Activated naive CD4-positive, alpha-beta T cell (primary cell): ENCODE data around the gene PRUNE2.

Experiments used
- DNase-seq, 4 experiments: peaks; one replicate each; lab custom pipeline; 2025; lab: John Stamatoyannopoulos, UW

The PRUNE2 gene

DNA sequence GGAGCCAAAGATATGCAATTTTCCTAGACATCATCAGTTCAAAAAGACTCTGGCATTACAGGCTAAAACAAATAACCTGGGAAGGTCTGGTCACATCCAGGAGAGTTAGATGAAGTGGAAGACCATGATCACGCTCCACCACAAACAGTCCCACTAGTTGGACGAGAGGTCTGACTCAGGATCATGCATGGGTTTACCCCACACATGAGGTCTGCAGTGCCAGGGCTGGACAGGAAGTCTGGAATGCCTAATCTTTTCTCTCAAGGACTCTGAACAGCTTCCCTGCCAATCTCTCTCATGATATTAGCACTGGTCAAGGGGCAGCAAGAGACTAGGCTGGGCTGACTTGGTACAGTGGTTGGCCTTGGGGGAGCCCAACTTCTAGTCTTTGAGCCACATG is 7.1 kb downstream of the PRUNE2 start:
- DNase-seq = no peak

DNA sequence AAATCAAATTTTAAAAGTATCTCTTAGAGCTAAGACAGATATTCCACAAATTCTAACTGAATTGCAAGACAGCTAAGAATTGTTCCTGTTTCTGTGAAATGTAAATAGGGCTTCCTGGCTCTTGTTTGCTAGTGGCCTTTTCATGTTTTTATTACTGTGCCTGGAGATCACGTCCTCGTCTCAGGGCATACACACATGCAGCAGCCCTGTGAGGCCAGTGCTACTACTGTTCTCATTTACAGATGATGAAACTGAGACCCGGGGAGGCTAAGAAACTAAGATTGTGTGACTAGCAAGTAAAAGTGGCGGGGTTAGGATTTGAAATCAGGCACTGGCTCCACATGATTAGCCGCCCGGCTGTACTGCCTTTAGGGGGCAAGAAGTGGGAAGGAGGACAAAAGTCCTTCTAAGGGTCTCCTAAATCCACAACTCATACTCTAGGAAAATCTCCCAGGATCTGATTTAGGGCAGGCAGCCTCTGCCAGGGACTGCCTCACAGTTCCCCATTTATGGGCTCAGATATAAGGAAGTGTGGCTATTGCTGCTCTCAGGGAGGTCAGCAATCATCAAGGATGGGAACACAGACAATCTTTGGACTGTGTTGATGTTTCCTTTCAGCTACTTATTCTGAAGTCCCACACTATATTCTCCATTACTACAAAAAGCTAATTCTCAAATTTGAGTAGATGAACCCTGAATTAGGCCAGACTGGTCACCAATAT is 7.9 kb downstream of the PRUNE2 start:
- no peak for DNase-seq

DNA sequence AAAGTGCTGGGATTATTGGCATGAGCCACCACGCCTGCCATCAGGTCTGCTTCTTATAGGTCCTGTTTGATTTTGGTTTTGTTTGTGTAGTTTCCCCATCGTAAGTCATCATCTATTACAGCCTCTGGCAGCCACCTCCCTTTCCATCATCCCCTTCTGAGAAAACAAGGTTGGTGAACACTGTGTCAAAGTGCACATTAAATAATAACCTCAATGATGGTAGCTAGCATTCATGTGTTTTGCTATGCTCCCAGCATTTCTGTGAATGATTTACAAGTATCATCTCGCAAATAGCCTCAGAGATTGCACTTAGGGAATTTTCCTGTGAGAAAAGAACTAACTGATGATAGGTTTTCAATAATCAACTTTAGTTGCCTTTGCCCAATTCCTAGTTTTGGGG is 9.9 kb downstream of the PRUNE2 start:
- DNase-seq = no peak

DNA sequence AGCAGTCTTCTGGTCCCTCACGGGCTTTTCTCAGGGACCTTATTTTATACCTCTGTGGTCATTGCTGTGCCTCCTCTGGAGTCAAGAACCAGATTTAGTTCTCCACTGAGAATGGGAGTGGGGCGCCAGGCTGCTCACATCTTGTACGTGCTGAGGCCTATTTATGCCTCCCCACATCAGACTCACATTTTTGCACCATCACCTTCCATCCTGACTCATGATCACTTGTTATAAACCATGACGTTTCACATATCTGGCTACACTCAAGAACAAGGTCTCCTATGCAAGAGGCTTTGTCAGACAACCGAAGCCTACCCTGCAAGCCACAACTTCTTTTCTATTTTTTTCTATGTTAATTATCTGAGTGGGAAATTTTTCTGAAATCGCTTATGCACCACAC is 10.7 kb downstream of the PRUNE2 start:
- no peak for DNase-seq

DNA sequence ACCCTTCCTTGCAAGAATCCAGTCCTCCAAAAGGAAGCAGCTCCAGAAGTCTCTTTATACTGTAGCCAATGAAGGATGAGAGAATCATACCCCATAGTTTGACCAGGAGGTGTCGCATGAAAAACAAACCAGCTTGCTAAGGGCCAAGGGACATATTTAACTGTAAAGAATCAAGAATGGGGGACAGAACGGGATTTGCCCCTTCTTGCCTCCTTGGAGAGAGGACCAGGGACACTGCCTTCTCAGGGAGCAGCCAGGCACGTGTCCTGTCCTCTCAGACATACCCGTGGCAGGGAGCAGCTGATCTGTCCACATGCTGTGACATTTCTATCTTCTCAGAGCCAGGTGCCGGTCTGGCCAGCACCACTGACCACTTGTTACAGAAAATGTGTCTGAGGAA is 11.7 kb downstream of the PRUNE2 start:
- no peak for DNase-seq

DNA sequence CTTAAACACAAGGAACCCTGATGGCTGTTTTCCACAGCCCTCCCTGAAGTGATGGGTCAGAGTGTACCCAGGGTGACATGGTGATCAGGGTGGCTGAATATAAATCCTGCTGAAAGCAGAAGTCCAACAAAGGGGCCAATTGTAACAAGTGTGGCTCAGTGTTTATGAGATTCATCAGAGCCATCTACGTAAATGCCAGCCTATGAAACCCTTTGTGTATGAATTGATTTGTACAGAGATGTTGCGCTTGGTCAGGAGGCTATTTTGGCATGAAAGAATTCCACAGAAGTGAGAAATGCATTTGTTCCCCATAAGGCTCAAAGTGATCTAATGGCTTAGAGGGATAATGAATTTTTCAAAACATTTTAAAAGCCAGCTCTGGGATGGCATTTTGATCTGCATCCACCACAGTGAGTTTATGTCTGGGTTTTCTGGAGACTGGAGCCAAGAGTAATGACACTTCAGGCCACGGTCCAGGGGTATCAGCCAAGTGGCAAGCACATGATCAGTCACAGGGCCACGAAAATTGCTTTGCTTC is 12.4 kb downstream of the PRUNE2 start:
- DNase-seq = no peak

DNA sequence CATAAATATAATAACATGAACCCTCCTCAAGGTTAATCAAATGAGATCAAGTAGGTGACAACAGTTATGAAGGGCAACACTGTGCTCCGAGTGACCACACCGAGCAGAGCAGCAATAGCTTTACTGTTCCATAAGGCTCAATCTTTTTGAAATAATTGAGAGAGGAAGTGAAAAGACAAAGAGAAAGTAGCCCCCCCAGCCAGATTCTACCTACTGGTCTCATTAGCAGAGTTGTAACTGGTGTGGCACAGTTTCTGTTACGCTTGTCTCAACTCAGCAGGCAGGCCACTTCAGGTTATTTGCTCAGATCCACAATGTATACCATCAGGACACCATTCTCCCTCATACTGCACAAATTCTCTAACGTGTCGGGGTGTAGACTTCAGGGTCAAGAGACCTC is 14.0 kb downstream of the PRUNE2 start:
- no peak for DNase-seq

DNA sequence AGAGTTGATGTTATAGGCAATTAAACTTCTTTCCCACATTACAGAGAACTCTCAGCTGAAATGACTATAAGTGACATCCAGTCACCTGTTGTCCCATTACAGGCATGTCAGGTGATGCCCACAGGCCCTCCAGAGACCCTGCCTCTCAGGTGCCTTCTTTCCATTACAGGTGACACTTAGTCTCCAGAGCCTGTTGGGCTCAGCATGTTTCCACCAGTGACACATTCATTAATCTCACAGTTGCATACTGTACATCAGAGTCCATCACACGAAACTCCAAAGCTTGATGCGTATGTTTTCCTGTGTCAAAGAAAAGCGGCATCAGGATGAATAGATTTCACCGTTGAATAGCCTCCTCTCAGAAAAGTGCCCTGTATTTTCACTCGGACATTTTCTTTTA is 14.6 kb downstream of the PRUNE2 start:
- no peak for DNase-seq

DNA sequence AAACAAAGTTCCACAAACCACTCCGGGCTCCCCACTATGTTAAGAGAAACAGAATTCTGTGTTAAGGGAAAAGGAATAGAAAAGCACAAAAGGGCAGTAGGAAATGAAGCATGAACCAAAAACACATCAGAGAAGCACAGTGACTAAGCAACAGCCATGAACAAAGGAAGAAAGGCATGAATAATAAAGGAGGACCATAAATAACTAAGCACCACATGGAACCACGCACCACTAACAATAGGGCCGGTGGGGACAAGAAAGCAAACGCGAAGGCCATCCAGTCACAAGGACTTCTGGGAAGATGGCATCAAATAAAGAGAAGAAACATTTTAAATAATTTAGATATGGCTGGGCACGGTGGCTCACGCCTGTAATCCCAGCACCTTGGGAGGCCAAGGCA is 18.0 kb downstream of the PRUNE2 start:
- no peak for DNase-seq

DNA sequence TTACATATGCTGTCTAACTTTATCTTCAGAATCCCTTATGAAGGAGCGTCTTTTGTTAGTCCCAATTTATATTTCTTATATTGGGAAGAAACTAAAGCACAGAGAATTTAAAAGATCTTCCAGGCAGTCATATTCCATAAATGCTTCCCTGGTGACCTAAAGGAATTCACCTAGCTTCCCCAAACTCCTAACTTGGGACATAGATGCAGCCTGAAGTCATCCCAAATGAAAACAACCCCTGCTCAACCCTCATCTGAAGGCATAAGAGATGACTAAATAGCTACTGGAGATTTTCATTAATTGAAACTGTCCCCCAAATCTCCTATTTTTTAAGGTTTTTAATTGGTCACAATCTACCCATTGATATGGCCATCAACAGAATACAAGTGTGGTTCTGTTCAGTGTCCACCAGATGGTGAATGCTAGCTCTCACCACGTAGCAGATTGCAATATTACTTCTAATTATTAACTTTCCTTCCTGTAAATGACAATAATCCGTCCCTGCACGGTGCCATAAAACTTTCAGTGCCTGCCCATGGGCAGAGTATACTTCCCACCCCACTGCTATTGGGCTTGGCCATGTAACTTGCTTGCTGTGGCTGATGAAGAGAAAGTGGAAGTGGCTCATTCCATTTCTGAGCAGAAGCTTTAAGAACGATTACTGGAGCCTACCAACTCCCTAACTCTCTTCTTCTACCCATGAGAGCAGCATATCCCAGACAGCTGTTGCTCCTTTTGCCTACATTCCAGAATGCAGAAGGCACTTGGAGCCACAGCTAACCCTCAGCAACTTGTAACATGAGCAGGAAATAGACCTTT is 18.7 kb downstream of the PRUNE2 start:
- no peak for DNase-seq

DNA sequence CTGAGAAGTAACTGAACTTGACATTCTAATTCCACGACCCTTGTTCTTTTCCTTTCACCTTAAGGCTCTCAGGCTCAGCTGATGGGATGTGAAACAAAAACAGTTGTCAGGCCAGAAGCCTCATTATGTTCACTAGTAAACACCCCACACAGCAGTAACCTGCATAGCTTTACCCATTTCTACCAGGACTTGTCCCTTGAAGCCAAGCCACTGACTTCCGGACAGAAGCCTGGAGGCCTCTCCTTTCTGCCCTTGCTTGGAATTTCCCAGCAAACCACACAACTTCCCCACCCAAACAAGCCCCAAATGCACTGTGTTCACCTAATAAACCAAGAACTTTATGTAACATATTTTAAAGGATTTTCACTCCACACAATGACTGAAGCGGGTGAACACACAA is 19.6 kb downstream of the PRUNE2 start:
- no peak for DNase-seq

DNA sequence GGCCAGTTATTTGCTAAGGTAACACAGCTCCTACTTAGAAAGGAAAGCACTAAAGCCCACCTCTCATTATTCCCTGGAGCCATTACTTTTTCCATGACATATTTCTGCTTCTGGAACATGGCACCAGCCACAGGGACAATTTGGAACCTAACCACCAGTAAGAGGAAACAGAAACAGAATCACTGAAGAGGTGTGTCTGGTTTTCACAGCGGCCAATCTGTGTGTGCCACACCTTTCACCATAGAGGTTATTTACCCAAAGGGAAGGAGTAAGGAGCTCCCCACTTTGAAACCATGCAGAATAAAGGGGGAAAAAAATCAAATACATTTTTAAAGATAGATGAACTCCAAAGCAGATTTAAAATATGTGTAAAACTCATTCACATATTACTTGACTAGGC is 21.1 kb downstream of the PRUNE2 start:
- no peak for DNase-seq

DNA sequence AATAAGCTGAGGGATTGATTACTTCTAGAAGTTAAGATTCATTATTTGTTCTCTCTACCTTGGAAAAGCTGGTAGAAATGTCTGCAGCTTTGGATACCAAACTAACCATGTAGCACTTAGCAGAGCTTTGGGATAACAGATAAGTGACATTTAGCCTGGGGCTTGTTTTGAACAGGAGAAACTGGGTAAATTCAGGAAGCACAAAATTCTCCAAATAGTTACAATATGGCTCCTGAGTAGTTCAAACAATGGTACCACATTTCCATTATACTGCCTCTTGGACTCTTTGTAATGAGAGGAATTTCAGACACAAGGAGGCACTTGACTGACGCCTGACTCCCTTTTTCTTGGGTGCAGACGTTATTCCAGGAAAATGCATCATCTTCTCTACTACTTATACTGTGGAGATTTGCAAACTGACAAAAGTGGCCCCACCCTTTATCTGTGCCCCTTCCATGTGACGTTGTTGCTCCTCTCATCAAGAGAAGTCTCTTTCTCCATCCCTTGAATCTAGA is 22.5 kb downstream of the PRUNE2 start:
- DNase-seq = no peak

DNA sequence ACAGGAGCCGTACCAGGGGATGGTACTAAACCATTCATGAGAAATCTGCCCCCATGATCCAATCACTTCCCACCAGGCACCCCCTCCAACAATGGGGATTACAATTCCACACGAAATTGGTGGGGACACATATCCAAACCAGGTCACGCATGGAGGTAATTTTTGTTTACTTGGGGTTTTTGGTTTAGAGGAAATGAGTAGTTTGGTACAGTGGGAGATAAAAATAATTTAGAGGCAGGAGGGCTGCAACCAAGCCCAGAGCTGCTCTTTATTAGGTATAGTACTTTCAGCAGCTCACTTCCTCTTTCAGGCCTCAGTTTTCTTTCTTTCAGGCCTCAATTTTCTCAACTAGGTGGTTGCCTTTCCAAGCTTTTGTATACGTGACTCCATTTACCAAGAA is 23.2 kb downstream of the PRUNE2 start:
- no peak for DNase-seq

DNA sequence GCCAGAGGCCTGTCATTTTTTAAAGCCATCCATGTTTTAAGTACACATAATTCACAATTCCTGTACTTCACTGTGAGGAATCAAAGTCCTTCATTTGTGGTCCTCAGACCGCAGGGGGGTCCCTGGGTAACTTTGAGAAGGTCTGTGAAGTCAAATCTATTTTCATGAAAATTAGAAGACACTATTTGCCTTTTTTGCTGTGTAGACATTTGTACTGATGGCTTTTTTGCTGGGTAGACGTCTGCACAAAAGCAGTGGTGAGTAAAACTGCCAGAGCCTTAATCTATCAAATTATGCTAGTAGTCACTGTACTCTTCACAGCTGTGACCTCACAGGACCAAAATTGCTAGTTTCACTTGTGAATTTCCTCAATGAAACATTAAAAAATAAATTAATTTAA is 25.7 kb downstream of the PRUNE2 start:
- no peak for DNase-seq

DNA sequence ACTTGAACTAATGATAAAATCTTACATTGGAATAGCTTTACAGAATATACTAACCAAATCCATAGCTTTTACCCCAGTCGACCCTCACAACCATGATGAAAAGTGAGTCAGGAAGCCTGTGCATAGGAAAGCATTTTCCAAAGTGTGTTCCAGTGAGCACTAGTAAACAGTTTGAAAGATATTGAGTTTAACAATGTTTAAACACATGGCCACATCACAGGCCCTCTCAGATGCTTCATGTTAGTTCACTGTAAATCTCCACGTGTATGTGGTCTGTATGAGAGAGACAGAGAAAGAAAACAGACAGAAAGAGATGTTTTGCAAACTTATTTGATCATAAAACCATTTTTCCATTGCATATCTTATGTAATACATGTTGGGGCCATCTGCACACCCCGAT is 27.0 kb downstream of the PRUNE2 start:
- DNase-seq = no peak

DNA sequence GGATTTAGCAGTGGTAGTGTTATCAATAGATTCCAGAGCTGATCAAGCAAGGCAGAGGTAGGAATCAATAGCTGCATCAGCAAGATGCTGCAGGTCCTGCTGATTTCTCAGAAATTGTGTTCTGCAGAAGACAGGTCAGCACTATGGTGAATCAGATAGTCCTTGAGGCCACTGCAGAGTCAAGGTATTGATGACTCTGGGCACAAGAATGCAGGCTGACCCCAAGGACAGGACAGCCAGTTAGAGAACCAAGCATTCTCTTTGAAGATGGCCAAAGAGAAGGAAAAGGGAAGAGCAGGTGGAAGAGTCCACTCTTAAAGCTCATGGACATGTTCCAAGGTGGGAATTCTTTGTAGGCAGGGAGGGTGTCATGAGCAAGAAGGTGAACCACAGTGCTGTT is 28.0 kb downstream of the PRUNE2 start:
- DNase-seq = no peak

DNA sequence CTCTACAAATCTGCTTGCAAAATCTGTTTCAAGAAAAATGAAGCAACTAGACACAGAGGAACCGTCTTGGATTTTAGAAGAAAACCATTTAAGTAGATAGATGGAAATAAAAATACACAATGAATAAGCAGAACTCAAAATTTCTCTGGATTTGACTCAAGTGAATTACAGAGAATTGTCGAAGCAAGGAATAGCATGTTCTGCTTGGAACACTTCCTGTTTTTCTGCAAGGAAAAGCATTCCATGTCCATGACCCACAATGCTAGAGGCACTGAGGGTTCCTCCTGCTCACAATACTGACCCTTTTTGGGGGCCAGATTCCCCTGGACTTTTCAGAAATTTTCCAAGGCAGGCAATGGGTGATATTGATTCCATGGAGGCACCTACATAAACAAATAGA is 29.8 kb downstream of the PRUNE2 start:
- no peak for DNase-seq

DNA sequence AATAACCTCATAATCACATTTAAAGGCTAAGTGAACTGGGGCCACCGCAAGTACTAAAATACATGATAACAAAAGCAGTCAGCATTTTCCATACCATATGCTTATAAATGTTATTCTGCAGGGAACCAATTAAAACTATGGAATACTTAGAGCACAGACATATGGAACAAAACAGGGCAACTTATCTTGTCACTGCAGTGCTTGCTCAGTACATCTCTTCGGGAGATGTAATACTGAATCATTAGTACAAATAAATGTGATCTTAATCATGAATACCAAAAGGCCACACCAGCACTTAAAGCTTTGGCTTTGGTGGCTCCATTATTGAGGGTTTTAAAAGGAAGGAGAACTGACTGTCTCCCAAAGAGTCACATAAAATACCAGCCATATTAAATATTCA is 32.1 kb downstream of the PRUNE2 start:
- DNase-seq = no peak

DNA sequence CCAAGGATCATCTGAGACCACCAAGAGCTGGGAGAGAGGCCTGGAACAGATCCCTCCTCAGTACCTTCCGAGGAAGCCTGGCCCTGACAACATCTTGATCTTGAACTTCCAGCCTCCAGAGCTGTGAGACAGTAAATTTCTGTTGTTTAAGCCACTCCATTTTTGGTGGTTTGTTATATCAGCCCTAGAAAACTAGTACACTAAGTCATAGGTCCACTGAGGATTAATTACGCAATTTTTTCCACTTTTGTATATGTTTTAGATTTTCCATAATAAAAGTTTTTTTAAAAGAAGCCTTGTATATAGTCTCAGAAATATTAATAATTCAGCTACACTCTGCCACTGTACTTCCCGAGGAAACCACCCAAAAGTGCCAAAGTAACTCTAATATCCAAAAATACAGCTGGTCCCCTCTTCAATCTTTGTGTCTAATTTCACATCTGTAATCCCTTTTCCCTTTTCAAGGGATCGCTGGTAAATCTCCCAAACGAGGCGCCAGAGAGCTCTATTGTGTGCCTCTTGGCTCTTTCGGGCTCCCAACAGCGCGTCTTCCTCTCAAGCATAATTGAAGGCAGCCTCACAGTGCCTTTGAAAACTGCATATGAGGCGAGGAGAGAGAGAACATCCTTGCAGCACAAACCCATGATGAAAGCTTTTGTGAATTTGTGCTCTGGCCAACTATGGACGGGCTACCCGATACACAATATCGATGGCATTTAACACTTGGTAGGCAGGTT is 32.7 kb downstream of the PRUNE2 start:
- no peak for DNase-seq

DNA sequence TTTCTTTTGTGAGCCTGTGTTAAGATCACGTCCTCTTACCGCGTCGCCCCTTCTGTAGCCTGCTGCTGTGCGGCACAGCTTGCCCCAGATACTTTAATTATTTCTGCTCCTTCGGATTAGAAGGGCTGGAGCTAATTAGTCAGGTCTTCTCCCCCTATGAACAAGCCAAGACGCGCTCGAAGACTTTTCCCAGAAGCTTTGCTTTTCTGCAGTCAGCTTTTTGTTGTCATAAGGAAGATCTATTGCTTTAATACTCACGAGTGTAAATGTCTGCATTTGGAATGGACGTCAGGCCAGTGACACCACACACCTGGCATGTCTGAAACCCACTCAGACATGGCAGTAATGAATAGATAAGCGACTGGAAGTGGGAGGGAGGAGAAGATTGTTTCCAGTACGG is 37.0 kb downstream of the PRUNE2 start:
- no peak for DNase-seq

DNA sequence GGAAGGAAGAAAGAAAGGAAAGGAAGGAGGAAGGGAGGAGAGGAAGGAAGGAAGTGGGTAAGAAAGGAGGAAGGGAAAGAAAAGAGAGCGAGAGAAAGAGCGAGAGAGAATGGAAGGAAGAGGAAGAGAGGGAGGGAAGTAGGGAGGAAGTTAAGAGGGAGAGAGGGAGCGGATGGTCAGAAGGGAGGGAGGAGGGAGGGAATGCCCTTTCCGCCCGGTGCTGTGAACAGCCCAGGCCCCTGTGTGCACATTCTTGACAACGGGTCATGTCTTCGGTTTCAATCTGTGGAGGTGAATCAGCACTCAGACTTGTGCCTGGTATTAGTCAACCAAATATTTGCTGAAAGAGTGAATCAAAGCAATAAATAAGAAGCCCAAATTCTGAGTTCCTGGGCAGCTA is 39.2 kb downstream of the PRUNE2 start:
- no peak for DNase-seq

DNA sequence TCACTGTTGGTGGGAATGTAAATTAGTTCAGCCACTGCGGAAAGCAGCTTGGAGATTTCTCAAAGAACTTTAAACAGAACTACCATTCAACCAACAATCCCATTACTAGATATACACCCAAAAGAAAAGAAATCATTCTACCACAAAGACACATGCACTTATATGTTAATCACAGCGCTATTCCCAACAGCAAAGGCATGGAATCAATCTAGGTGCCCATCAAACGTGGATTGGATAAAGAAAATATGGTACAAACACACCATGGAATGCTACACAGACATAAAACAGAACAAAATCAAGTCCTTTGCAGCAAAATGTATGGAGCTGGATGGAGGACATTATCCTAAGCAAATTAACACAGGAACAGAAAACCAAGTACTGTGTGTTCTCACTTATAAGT is 42.1 kb downstream of the PRUNE2 start:
- DNase-seq = no peak
